Measurements from ENCODE around the gene ACSF3. TPM values are rescaled to one million over a fixed set of nuclear protein-coding genes. Genes with fewer than 3 reads are reported as not detected.

The ACSF3 gene
- total RNA-seq, 1 experiment from 2014 or later: 33.5 TPM

GRCh38 chr16:89117975-89118289, 24.3 kb downstream of the ACSF3 start:
- Histone ChIP-seq H3F3A (ENCODE audit: low read length, unreplicated experiment) (no peaks in the 10 kb centered on the region), H3K27me3 (ENCODE audit: low read length) (no peaks in the 10 kb centered on the region), H3K4me1 (ENCODE audit: insufficient read depth, low read length) (no peaks in the 10 kb centered on the region), H3K4me2 (ENCODE audit: low read length) (no peak overlapping the region), H3K79me2 (ENCODE audit: low read length) (no peaks in the 10 kb centered on the region), H3K9ac (ENCODE audit: low read length) (no peak overlapping the region), H4K20me1 (ENCODE audit: low read length) (no peaks in the 10 kb centered on the region), H3K9me3 (ENCODE audit: low read length) (no peaks in the 10 kb centered on the region), H3K4me3 (ENCODE audit: low read length) (no peak overlapping the region), H3K9me2 (replicated peaks; ENCODE audit: low read length) (no peaks in the 10 kb centered on the region), H3K27ac (ENCODE audit: low read length) (no peak overlapping the region), H2AFZ (ENCODE audit: low read length) (no peak overlapping the region), H3K36me3 (ENCODE audit: low read depth, low read length) (no peaks in the 10 kb centered on the region)
- ChIA-PET CTCF (no interaction called here), POLR2A (ENCODE audit: unreplicated experiment) (no interaction called here)
- DNase-seq (no peak), ATAC-seq (no peak)
- intact Hi-C loops (cut with micrococcal nuclease): no loop called here
- TF ChIP-seq EZH2phosphoT487 (IDR thresholded peaks at IDR 0.05; ENCODE audit: borderline replicate concordance, low read length) (no peak), CTCF (conservative IDR thresholded peaks at IDR 0.05; ENCODE audit: low read depth, low read length) (no peak), EZH2 (IDR thresholded peaks at IDR 0.05; ENCODE audit: low read length, unreplicated experiment) (no peak)
- no TSS peak for BruUV-seq (replicated peaks)

- ChIA-PET CTCF (no interaction called here), POLR2A (ENCODE audit: unreplicated experiment) (no interaction called here)
- Histone ChIP-seq H3K79me2 (ENCODE audit: low read length) (no peaks in the 10 kb centered on the region), H3K9me3 (ENCODE audit: low read length) (no peaks in the 10 kb centered on the region), H2AFZ (ENCODE audit: low read length) (no peak overlapping the region), H3K4me1 (ENCODE audit: insufficient read depth, low read length) (no peaks in the 10 kb centered on the region), H3K36me3 (ENCODE audit: low read depth, low read length) (no peaks in the 10 kb centered on the region), H3K4me3 (ENCODE audit: low read length) (no peak overlapping the region), H3K4me2 (ENCODE audit: low read length) (no peak overlapping the region), H3K27ac (ENCODE audit: low read length) (no peak overlapping the region), H3F3A (ENCODE audit: low read length, unreplicated experiment) (no peaks in the 10 kb centered on the region), H3K9ac (ENCODE audit: low read length) (no peak overlapping the region), H3K9me2 (replicated peaks; ENCODE audit: low read length) (no peaks in the 10 kb centered on the region), H3K27me3 (ENCODE audit: low read length) (no peaks in the 10 kb centered on the region), H4K20me1 (ENCODE audit: low read length) (no peaks in the 10 kb centered on the region)
- no peak for DNase-seq
- no peak for ATAC-seq
- BruUV-seq (replicated peaks): no TSS peak
- no peak for TF ChIP-seq EZH2 (IDR thresholded peaks at IDR 0.05; ENCODE audit: low read length, unreplicated experiment)
- no peak for TF ChIP-seq EZH2phosphoT487 (IDR thresholded peaks at IDR 0.05; ENCODE audit: borderline replicate concordance, low read length)
- TF ChIP-seq CTCF (conservative IDR thresholded peaks at IDR 0.05; ENCODE audit: low read depth, low read length): no peak
- intact Hi-C loops (cut with micrococcal nuclease): no loop called here
These were observed 24.9 kb downstream of the ACSF3 start for GRCh38 chr16:89118361-89119165.

- intact Hi-C loops (cut with micrococcal nuclease): no loop called here
- H4K20me1 ChIP-seq (ENCODE audit: low read length): no peaks in the 10 kb centered on the region
- no peak overlapping the region for H3K9ac ChIP-seq (ENCODE audit: low read length)
- TF ChIP-seq CTCF (conservative IDR thresholded peaks at IDR 0.05; ENCODE audit: low read depth, low read length): no peak
- TF ChIP-seq EZH2phosphoT487 (IDR thresholded peaks at IDR 0.05; ENCODE audit: borderline replicate concordance, low read length): no peak
- no peak for TF ChIP-seq EZH2 (IDR thresholded peaks at IDR 0.05; ENCODE audit: low read length, unreplicated experiment)
- ATAC-seq: no peak
- H3K27me3 ChIP-seq (ENCODE audit: low read length): no peaks in the 10 kb centered on the region
- H3K9me2 ChIP-seq (replicated peaks; ENCODE audit: low read length): no peaks in the 10 kb centered on the region
- no peaks in the 10 kb centered on the region for H3F3A ChIP-seq (ENCODE audit: low read length, unreplicated experiment)
- no TSS peak for BruUV-seq (replicated peaks)
- no peak overlapping the region for H3K4me3 ChIP-seq (ENCODE audit: low read length)
- H3K4me1 ChIP-seq (ENCODE audit: insufficient read depth, low read length): no peaks in the 10 kb centered on the region
- H3K4me2 ChIP-seq (ENCODE audit: low read length): no peak overlapping the region
- no peaks in the 10 kb centered on the region for H3K9me3 ChIP-seq (ENCODE audit: low read length)
- no peak overlapping the region for H3K27ac ChIP-seq (ENCODE audit: low read length)
- ChIA-PET POLR2A (ENCODE audit: unreplicated experiment) (no interaction called here), CTCF (no interaction called here)
- no peak overlapping the region for H2AFZ ChIP-seq (ENCODE audit: low read length)
- no peaks in the 10 kb centered on the region for H3K79me2 ChIP-seq (ENCODE audit: low read length)
- DNase-seq: no peak
- peaks cover 3% of the 10 kb centered on the region for H3K36me3 ChIP-seq (ENCODE audit: low read depth, low read length)
These were observed 25.5 kb downstream of the ACSF3 start for GRCh38 chr16:89119166-89119621.
